HG03378 (cell line): Measurements from ENCODE around the gene SLC38A3.
"Not testable (repeated sequence)": the region's sequence is repeated elsewhere in the genome, so short reads cannot be mapped to it uniquely, and the experiment has no call there.

ENCODE experiments used
- ATAC-seq: cut with Tn5 transposase; IDR thresholded peaks from one replicate; pipeline ENCODE4 v1.9.1; 2021; ENCODE audit warnings: mild to moderate bottlenecking, moderate library complexity; ENCODE audit not compliant: unreplicated experiment

SLC38A3 gene

GRCh38 chr3:50246517-50246954 is 41.5 kb downstream of the SLC38A3 start:
- peak; percentile 32 for ATAC-seq

GRCh38 chr3:50248387-50248786 is 43.3 kb downstream of the SLC38A3 start:
- no peak for ATAC-seq

GRCh38 chr3:50249457-50249856 is 44.4 kb downstream of the SLC38A3 start:
- ATAC-seq = no peak

- no peak for ATAC-seq
These were observed 45.4 kb downstream of the SLC38A3 start for GRCh38 chr3:50250514-50250913.

GRCh38 chr3:50251220-50251619 is 46.1 kb downstream of the SLC38A3 start:
- ATAC-seq = no peak

- ATAC-seq = no peak
These were observed 49.6 kb downstream of the SLC38A3 start for GRCh38 chr3:50254577-50255250.

- ATAC-seq = no peak
These were observed 50.2 kb downstream of the SLC38A3 start for GRCh38 chr3:50255251-50255615.

- no peak for ATAC-seq
These were observed 52.2 kb downstream of the SLC38A3 start for GRCh38 chr3:50256978-50257890.

GRCh38 chr3:50258029-50258680 is 53.1 kb downstream of the SLC38A3 start:
- no peak for ATAC-seq

GRCh38 chr3:50258979-50259378 is 53.9 kb downstream of the SLC38A3 start:
- ATAC-seq = no peak

GRCh38 chr3:50259432-50260026 is 54.5 kb downstream of the SLC38A3 start:
- ATAC-seq = peak; percentile 15

- ATAC-seq = peak; percentile 47
These were observed 55.2 kb downstream of the SLC38A3 start for GRCh38 chr3:50260027-50260941.

- no peak for ATAC-seq
These were observed 55.9 kb downstream of the SLC38A3 start for GRCh38 chr3:50260942-50261441.

- no peak for ATAC-seq
These were observed 56.4 kb downstream of the SLC38A3 start for GRCh38 chr3:50261505-50261904.

- not testable (repeated sequence) for ATAC-seq
These were observed 57.1 kb downstream of the SLC38A3 start for GRCh38 chr3:50262200-50262599.

GRCh38 chr3:50262778-50263177 is 57.7 kb downstream of the SLC38A3 start:
- ATAC-seq = no peak

- ATAC-seq = no peak
These were observed 58.7 kb downstream of the SLC38A3 start for GRCh38 chr3:50263478-50264382.

- ATAC-seq = no peak
These were observed 59.4 kb downstream of the SLC38A3 start for GRCh38 chr3:50264383-50264963.
